Gastrocnemius medialis (tissue), 4 donors: ENCODE results near the gene SMNDC1.

Source experiments
- CTCF ChIP-seq, 5 experiments: fragments of 450-650 bp in 3 of 5; fragments of 200-600 bp in 2 of 5; sonication (generic) in 2 of 5; IDR thresholded peaks in 4 of 5; conservative IDR thresholded peaks in 1 of 5; 1 replicate in 4 of 5; 2 replicates in 1 of 5; pipeline ENCODE4 v1.5.1; 2016 to 2019; ENCODE audit warnings: antibody characterized with exemption in 5 of 5, mild to moderate bottlenecking in 3 of 5, moderate library complexity in 3 of 5
- POLR2A ChIP-seq, 2 donors: fragments of 450-650 bp; IDR thresholded peaks; one replicate each; pipeline ENCODE4 v1.6.1; 2017; ENCODE audit warnings: antibody characterized with exemption in 2 of 2, mild to moderate bottlenecking in 2 of 2, moderate library complexity in 2 of 2

DNA sequence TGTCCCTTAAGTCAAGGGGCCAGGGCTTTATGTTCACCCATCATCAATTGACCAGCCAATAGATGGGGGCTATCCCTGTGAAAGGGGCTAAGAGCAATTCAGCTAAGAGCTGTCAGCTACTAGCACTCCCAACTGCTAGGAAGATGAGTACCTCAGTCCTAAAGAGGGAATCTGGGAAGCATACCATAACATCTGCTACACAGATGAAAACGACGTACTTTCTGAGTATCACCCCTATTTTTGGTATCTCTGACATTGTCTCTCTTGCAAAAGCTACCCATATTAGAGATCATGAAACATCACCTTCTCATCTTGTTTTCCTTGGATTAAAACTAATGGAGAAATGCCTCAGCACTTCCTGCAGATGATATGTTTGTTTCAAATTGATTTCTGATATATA lies 7.5 kb upstream of the SMNDC1 start:
- TF ChIP-seq POLR2A (IDR thresholded peaks at IDR 0.05) (no peak), CTCF (IDR thresholded peaks at IDR 0.05 in 4 of 5, conservative IDR thresholded peaks at IDR 0.05 in 1 of 5) (no peak)
